Left kidney (tissue), 2 donors: ENCODE measurements around the gene CXCL16. TPM values are rescaled to one million over a fixed set of nuclear protein-coding genes. Genes with fewer than 3 reads are reported as not detected.

ENCODE experiments used
- DNase-seq: peaks from one replicate; pipeline ENCODE4 v3.0.0-alpha.2; 2013
- polyA plus RNA-seq: library from polyadenylated mRNA; unstranded; fragments of 120-200 nt; gene quantifications from one replicate; pipeline ENCODE4 v1.2.1, GENCODE V29; 2013; ENCODE audit not compliant: insufficient read length

CXCL16 gene
- polyA plus RNA-seq, 1 donor, result 9.5 TPM

GRCh38 chr17:4753392-4753791 is 13.7 kb upstream of the CXCL16 start:
- DNase-seq, result no peak

GRCh38 chr17:4751932-4752331 is 12.2 kb upstream of the CXCL16 start:
- DNase-seq, result no peak

- DNase-seq, result no peak
Measured at GRCh38 chr17:4750606-4751005, 10.9 kb upstream of the CXCL16 start.

- DNase-seq, result no peak
Measured at GRCh38 chr17:4748686-4749085, 9.0 kb upstream of the CXCL16 start.

- DNase-seq, result no peak
Measured at GRCh38 chr17:4747847-4748246, 8.1 kb upstream of the CXCL16 start.

- no peak for DNase-seq
Measured at GRCh38 chr17:4744999-4745969, 5.6 kb upstream of the CXCL16 start.

GRCh38 chr17:4743898-4744297 is 4.2 kb upstream of the CXCL16 start:
- DNase-seq, result no peak

GRCh38 chr17:4743216-4743615 is 3.5 kb upstream of the CXCL16 start:
- no peak for DNase-seq

GRCh38 chr17:4742629-4743028 is 2.9 kb upstream of the CXCL16 start:
- no peak for DNase-seq

GRCh38 chr17:4742133-4742532 is 2.4 kb upstream of the CXCL16 start:
- no peak for DNase-seq

GRCh38 chr17:4741544-4741943 is 1.8 kb upstream of the CXCL16 start:
- DNase-seq, result no peak

GRCh38 chr17:4740584-4740983 is 856 bp upstream of the CXCL16 start:
- DNase-seq, result no peak

GRCh38 chr17:4740025-4740351 is 260 bp upstream of the CXCL16 start:
- no peak for DNase-seq

GRCh38 chr17:4738136-4739121 is 1.3 kb downstream of the CXCL16 start:
- DNase-seq, result no peak

GRCh38 chr17:4735876-4736651 is 3.7 kb downstream of the CXCL16 start:
- DNase-seq, result no peak

GRCh38 chr17:4734857-4735475 is 4.8 kb downstream of the CXCL16 start:
- DNase-seq, result no peak

- DNase-seq, result no peak
Measured at GRCh38 chr17:4733073-4733531, 6.6 kb downstream of the CXCL16 start.

GRCh38 chr17:4728124-4728523 is 11.6 kb downstream of the CXCL16 start:
- DNase-seq, result no peak

GRCh38 chr17:4725646-4726310 is 13.9 kb downstream of the CXCL16 start:
- no peak for DNase-seq

- no peak for DNase-seq
Measured at GRCh38 chr17:4724650-4725049, 15.1 kb downstream of the CXCL16 start.

GRCh38 chr17:4722678-4723240 is 17.0 kb downstream of the CXCL16 start:
- no peak for DNase-seq
